Prostate gland (tissue), 2 donors: ENCODE results near the gene C13orf42. TPM values are rescaled to one million over a fixed set of nuclear protein-coding genes. Genes with fewer than 3 reads are reported as not detected.
"Not testable (repeated sequence)": the region's sequence is repeated elsewhere in the genome, so short reads cannot be mapped to it uniquely, and the experiment has no call there.

ENCODE experiments used
- DNase-seq: peaks from one replicate; pipeline ENCODE4 v3.0.0-alpha.2; 2019; ENCODE audit warnings: low spot score
- H3K27ac ChIP-seq, 2 donors: fragments of 200-600 bp; sonication (generic); 2 replicates each; pipeline ENCODE4 v1.5.1; 2017 to 2019
- H3K27me3 ChIP-seq: fragments of 200-600 bp; sonication (generic); replicated peaks from 2 replicates; pipeline ENCODE4 v1.5.1; 2019; ENCODE audit not compliant: insufficient read depth
- H3K36me3 ChIP-seq, 2 donors: fragments of 200-600 bp; sonication (generic); 1 replicate in 1 of 2; 2 replicates in 1 of 2; pipeline versions ENCODE4 v1.5.1 to v1.8.1; 2017 to 2019
- H3K4me1 ChIP-seq: fragments of 200-600 bp; sonication (generic); replicated peaks from 2 replicates; pipeline ENCODE4 v1.5.1; 2019
- H3K4me3 ChIP-seq, 2 donors: fragments of 200-600 bp; sonication (generic); 2 replicates each; pipeline ENCODE4 v1.5.1; 2017 to 2019
- H3K9me3 ChIP-seq: fragments of 200-600 bp; sonication (generic); 2 replicates; pipeline ENCODE4 v1.5.1; 2017
- POLR2A ChIP-seq: fragments of 450-650 bp; IDR thresholded peaks from one replicate; pipeline ENCODE4 v1.6.1; 2016; ENCODE audit warnings: antibody characterized with exemption, mild to moderate bottlenecking
- POLR2AphosphoS5 ChIP-seq: sonication (generic); formaldehyde crosslinking; IDR thresholded peaks from one replicate; pipeline ENCODE4 v1.6.1; 2017; ENCODE audit warnings: antibody characterized with exemption
- WGBS: methylation state at CpG from one replicate; pipeline ENCODE4 v1.1.5; 2018; 5-methylcytosine and 5-hydroxymethylcytosine counted together
- intact Hi-C: fragments of 100-400 bp; cut with DNase I; formaldehyde crosslinking; loops from one replicate; pipeline ENCODE4 v1.14.2; 2022
- total RNA-seq, 2 donors: library from RNA; depleted of rRNA; stranded (reverse); fragments of >200 nt; gene quantifications; one replicate each; pipeline ENCODE4 v1.1.0, GENCODE V29; 2016
- TF ChIP-seq, protein P1 (sequence below), 4 experiments: fragments of 200-600 bp in 2 of 4; fragments of 450-650 bp in 2 of 4; sonication (generic) in 2 of 4; IDR thresholded peaks; 1 replicate in 3 of 4; 2 replicates in 1 of 4; pipeline ENCODE4 v1.5.1; 2016 to 2019; ENCODE audit warnings: antibody characterized with exemption in 4 of 4, mild to moderate bottlenecking in 2 of 4, moderate library complexity in 2 of 4

Gene C13orf42
- total RNA-seq, 2 donors from 2014 or later, result 0.57 TPM; not detected in 1

DNA sequence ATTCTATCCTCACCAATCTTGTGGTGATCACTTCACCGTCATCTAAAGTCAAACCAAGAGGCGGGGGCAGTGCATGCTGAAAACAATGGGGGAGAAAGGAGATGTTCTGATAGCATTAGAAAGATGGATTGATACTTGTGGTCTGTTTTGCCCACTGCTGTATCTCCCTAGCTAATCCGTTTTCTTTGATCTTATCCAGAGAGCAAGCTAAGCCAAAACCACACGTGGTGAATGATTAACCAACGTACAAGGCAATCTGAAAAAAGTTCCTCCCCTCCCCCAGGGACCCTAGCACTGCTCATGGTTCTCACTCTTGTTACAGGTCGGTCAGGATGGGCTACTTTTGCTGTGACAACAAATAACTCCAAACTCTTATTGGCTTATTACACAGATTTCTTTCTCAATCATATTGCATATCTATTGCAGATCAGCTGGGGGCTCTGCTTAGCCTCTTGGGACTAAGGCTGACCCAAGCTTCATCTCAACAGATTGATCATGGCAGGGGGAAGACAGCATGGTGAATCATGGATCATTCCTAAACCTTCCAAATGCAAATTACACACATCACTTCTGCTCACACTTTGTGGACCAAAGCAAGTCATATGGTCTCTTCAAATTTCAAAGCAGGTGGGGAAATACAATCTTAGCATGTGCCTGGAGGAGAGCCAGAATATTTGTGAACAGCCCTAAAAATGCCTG lies 11.9 kb upstream of the C13orf42 start:
- H3K36me3 ChIP-seq, result no peaks in the 10 kb centered on the region
- intact Hi-C loops, result loop anchor here (10.0 kb wide), 1 partner anchor 1002 kb away; the partner anchor contains the start of gene NEK5
- no peaks in the 10 kb centered on the region for H3K27me3 ChIP-seq
- no peak for DNase-seq
- 31% methylated on average over 6 of the region's 6 CpGs for WGBS
- no peaks in the 10 kb centered on the region for H3K9me3 ChIP-seq
- H3K27ac ChIP-seq, result no peak overlapping the region
- no peaks in the 10 kb centered on the region for H3K4me1 ChIP-seq
- H3K4me3 ChIP-seq, result no peak overlapping the region
- TF ChIP-seq POLR2A, result no peak

DNA sequence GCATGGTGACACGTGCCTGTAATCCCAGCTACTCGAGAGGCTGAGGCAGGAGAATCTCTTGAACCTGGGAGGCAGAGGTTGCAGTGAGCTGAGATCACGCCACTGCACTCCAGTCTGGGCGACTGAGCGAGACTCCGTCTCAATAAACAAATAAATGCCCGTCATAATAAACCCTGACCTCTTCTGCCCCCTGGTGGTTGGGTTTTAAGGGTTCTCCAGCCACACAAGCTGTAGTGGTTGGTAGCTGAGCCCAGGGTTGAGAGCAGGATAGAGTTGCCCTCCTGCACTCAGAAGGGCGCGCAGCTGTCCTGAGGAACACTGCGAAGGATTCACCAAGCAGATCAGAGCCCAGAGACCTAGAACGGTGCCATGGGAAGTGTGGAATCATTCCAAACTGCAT lies 9.8 kb upstream of the C13orf42 start:
- H3K4me3 ChIP-seq, DNase-seq, H3K27me3 ChIP-seq, H3K36me3 ChIP-seq, H3K9me3 ChIP-seq, H3K27ac ChIP-seq, H3K4me1 ChIP-seq: not testable (repeated sequence)
- TF ChIP-seq, protein P1, sequence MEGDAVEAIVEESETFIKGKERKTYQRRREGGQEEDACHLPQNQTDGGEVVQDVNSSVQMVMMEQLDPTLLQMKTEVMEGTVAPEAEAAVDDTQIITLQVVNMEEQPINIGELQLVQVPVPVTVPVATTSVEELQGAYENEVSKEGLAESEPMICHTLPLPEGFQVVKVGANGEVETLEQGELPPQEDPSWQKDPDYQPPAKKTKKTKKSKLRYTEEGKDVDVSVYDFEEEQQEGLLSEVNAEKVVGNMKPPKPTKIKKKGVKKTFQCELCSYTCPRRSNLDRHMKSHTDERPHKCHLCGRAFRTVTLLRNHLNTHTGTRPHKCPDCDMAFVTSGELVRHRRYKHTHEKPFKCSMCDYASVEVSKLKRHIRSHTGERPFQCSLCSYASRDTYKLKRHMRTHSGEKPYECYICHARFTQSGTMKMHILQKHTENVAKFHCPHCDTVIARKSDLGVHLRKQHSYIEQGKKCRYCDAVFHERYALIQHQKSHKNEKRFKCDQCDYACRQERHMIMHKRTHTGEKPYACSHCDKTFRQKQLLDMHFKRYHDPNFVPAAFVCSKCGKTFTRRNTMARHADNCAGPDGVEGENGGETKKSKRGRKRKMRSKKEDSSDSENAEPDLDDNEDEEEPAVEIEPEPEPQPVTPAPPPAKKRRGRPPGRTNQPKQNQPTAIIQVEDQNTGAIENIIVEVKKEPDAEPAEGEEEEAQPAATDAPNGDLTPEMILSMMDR (IDR thresholded peaks at IDR 0.05), result peak in 1 of 4 experiments; percentile 18
- intact Hi-C loops, result loop anchor here (10.0 kb wide), 1 partner anchor 1004 kb away; the partner anchor contains the start of gene NEK5
- WGBS, result 66% methylated on average over 11 of the region's 11 CpGs

- intact Hi-C loops, result no loop called here
- no peaks in the 10 kb centered on the region for H3K4me1 ChIP-seq
- H3K36me3 ChIP-seq, result no peaks in the 10 kb centered on the region
- no peak for DNase-seq
- no peak overlapping the region for H3K27ac ChIP-seq
- no peaks in the 10 kb centered on the region for H3K9me3 ChIP-seq
- WGBS, result 87% methylated on average over 4 of the region's 4 CpGs
- no peak overlapping the region for H3K4me3 ChIP-seq
- H3K27me3 ChIP-seq, result no peaks in the 10 kb centered on the region
- TF ChIP-seq POLR2AphosphoS5 (no peak), POLR2A (no peak)
- TF ChIP-seq, protein P1 (IDR thresholded peaks at IDR 0.05), result no peak
Observed at GRCh38 chr13:51118809-51119431, 7.8 kb upstream of the C13orf42 start.

- TF ChIP-seq POLR2AphosphoS5 (no peak), POLR2A (no peak)
- TF ChIP-seq, protein P1 (IDR thresholded peaks at IDR 0.05), result no peak
- Histone ChIP-seq H3K9me3 (no peaks in the 10 kb centered on the region), H3K36me3 (no peaks in the 10 kb centered on the region), H3K27ac (no peak overlapping the region), H3K4me3 (no peak overlapping the region), H3K27me3 (no peaks in the 10 kb centered on the region), H3K4me1 (no peaks in the 10 kb centered on the region)
- no peak for DNase-seq
- intact Hi-C loops, result no loop called here
Observed at GRCh38 chr13:51113969-51114368, 2.9 kb upstream of the C13orf42 start.

DNA sequence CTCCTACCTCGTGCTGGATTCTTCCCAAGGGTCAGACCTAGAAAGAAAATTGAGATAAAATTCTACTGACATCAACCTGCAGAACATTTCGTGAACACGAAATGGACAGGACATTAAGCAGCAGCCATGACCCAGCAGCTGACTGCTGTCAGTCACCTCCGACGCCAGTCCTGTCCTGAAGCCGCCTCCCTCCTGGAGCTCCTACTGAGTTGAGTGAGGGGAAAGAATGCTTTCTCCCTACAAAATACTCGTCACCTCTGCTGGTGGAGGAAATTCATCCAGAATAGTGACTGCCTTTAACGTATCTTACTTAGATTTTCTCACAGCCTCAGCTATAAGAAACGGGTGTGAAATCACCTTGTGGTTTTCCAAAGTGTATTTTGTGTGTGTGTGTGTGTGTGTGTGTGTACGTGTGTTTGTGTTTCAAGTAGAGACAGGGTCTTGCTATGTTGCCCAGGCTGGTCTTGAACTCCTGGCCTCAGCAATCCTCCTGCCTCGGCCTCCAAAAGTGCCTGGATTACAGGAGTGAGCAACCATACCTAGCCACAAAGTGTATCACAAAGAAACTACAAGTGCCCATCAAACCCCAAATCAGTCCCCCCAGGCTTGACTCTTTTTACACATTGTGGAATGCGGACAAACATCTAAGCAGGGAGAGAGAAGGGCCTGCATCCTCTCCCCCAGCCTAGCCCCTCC lies 2.3 kb upstream of the C13orf42 start:
- H3K4me1 ChIP-seq, result no peaks in the 10 kb centered on the region
- intact Hi-C loops, result no loop called here
- no peaks in the 10 kb centered on the region for H3K27me3 ChIP-seq
- H3K36me3 ChIP-seq, result no peaks in the 10 kb centered on the region
- TF ChIP-seq POLR2AphosphoS5 (no peak), POLR2A (no peak)
- TF ChIP-seq, protein P1 (IDR thresholded peaks at IDR 0.05), result no peak
- H3K27ac ChIP-seq, result no peak overlapping the region
- DNase-seq, result no peak
- WGBS, result 88% methylated on average over 12 of the region's 12 CpGs
- no peak overlapping the region for H3K4me3 ChIP-seq
- no peaks in the 10 kb centered on the region for H3K9me3 ChIP-seq
